Astrocyte (in vitro differentiated cells and primary cell): ENCODE results near the gene RBM47. TPM values are rescaled to one million over a fixed set of nuclear protein-coding genes. Genes with fewer than 3 reads are reported as not detected.

Experiments used
- DNase-seq: peaks from one replicate; pipeline ENCODE4 v3.0.0-alpha.2; 2010; ENCODE audit warnings: low read depth
- FAIRE-seq: peaks from 2 replicates; lab custom pipeline; 2011; peaks lifted over from hg19 to GRCh38; lab: Jason Lieb, UNC
- H2AFZ ChIP-seq: 2 replicates; pipeline ENCODE4 v1.6.0; 2012; ENCODE audit warnings: low read depth, low read length, inconsistent platforms
- H3K27ac ChIP-seq: 2 replicates; pipeline ENCODE4 v1.5.1; 2011; ENCODE audit warnings: low read depth, low read length, inconsistent platforms
- H3K27me3 ChIP-seq: 2 replicates; pipeline ENCODE4 v1.6.0; 2011; ENCODE audit warnings: low read length, inconsistent platforms; ENCODE audit not compliant: insufficient read depth
- H3K36me3 ChIP-seq: 2 replicates; pipeline ENCODE4 v1.5.1; 2011; ENCODE audit warnings: low read length, inconsistent platforms; ENCODE audit not compliant: insufficient read depth
- H3K4me1 ChIP-seq: 2 replicates; pipeline ENCODE4 v1.5.1; 2011; ENCODE audit warnings: low read length, inconsistent platforms; ENCODE audit not compliant: insufficient read depth
- H3K4me2 ChIP-seq: 2 replicates; pipeline ENCODE4 v1.6.0; 2012; ENCODE audit warnings: low read length, inconsistent platforms
- H3K4me3 ChIP-seq: 2 replicates; pipeline ENCODE4 v1.5.1; 2011; ENCODE audit warnings: low read depth, mild to moderate bottlenecking, low read length, inconsistent platforms; ENCODE audit not compliant: insufficient read depth
- H3K79me2 ChIP-seq: 2 replicates; pipeline ENCODE4 v1.6.0; 2012; ENCODE audit warnings: mild to moderate bottlenecking, low read length, inconsistent platforms; ENCODE audit not compliant: insufficient read depth
- H3K9ac ChIP-seq: 2 replicates; pipeline ENCODE4 v1.6.0; 2012; ENCODE audit warnings: mild to moderate bottlenecking, low read length, inconsistent platforms
- H3K9me3 ChIP-seq: 2 replicates; pipeline ENCODE4 v1.5.1; 2012; ENCODE audit warnings: low read depth, mild to moderate bottlenecking, low read length, inconsistent platforms; ENCODE audit not compliant: insufficient read depth
- H4K20me1 ChIP-seq: 2 replicates; pipeline ENCODE4 v1.6.0; 2012; ENCODE audit warnings: low read length, inconsistent platforms; ENCODE audit not compliant: insufficient read depth
- H3K27ac Mint-ChIP-seq: one replicate; pipeline ENCODE4 v1.8.0; 2021; ENCODE audit warnings: mild to moderate bottlenecking, mixed read lengths; ENCODE audit not compliant: unreplicated experiment
- H3K27me3 Mint-ChIP-seq: one replicate; pipeline ENCODE4 v1.8.0; 2021; ENCODE audit warnings: low read depth, mixed read lengths; ENCODE audit not compliant: unreplicated experiment
- H3K36me3 Mint-ChIP-seq: one replicate; pipeline ENCODE4 v1.8.0; 2021; ENCODE audit warnings: low read depth, mixed read lengths; ENCODE audit not compliant: unreplicated experiment
- H3K4me1 Mint-ChIP-seq: one replicate; pipeline ENCODE4 v1.8.0; 2021; ENCODE audit warnings: low read depth, mixed read lengths; ENCODE audit not compliant: unreplicated experiment
- H3K4me3 Mint-ChIP-seq: one replicate; pipeline ENCODE4 v1.8.0; 2021; ENCODE audit warnings: mild to moderate bottlenecking, moderate library complexity, mixed read lengths; ENCODE audit not compliant: unreplicated experiment
- H3K9me3 Mint-ChIP-seq: one replicate; pipeline ENCODE4 v1.8.0; 2021; ENCODE audit warnings: mild to moderate bottlenecking, mixed read lengths; ENCODE audit not compliant: unreplicated experiment
- EZH2 ChIP-seq: IDR thresholded peaks from 2 replicates; pipeline ENCODE4 v1.6.1; 2012; ENCODE audit warnings: mild to moderate bottlenecking, low read length, inconsistent platforms; ENCODE audit not compliant: insufficient read depth
- total RNA-seq: library from RNA; stranded (reverse); gene quantifications from 2 replicates; pipeline ENCODE4 v1.2.1, GENCODE V29; 2021
- TF ChIP-seq, protein P1 (sequence below): IDR thresholded peaks from 2 replicates; pipeline ENCODE4 v1.5.1; 2011; ENCODE audit warnings: low read depth, mild to moderate bottlenecking, inconsistent platforms, low read length, moderate library complexity; ENCODE audit not compliant: insufficient read depth

RBM47 gene
- total RNA-seq, 1 donor from 2014 or later: 2.9 TPM

DNA sequence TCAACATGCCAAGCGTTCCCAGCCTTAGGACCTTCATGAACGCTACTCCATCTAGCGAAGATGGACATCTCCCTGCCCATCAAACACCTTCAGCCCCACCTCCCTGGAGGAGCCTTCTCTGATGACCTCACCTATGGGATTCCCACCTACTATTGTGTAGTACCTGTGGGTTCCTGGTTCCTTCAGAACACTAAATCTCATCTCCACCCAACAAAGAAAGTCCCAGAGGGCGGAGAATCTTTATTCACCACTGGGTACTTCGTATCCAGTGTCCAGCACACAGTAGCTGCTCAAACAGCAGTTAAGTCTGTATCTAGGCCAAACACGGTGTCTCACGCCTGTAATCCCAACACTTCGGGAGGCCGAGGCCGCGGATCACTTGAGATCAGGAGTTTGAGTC, 10.1 kb downstream of the RBM47 start:
- Histone ChIP-seq H3K4me1 (peaks cover 11% of the 10 kb centered on the region), H3K27ac (no peak overlapping the region), H3K36me3 (no peaks in the 10 kb centered on the region), H3K9ac (no peak overlapping the region), H3K9me3 (no peaks in the 10 kb centered on the region), H3K4me2 (no peak overlapping the region), H4K20me1 (no peaks in the 10 kb centered on the region), H3K79me2 (no peaks in the 10 kb centered on the region), H3K27me3 (no peaks in the 10 kb centered on the region), H3K4me3 (no peak overlapping the region), H2AFZ (no peak overlapping the region)
- no peaks in the 10 kb centered on the region for H3K27me3 Mint-ChIP-seq
- no peak overlapping the region for H3K4me3 Mint-ChIP-seq
- no peaks in the 10 kb centered on the region for H3K9me3 Mint-ChIP-seq
- no peak for TF ChIP-seq EZH2
- TF ChIP-seq, protein P1, sequence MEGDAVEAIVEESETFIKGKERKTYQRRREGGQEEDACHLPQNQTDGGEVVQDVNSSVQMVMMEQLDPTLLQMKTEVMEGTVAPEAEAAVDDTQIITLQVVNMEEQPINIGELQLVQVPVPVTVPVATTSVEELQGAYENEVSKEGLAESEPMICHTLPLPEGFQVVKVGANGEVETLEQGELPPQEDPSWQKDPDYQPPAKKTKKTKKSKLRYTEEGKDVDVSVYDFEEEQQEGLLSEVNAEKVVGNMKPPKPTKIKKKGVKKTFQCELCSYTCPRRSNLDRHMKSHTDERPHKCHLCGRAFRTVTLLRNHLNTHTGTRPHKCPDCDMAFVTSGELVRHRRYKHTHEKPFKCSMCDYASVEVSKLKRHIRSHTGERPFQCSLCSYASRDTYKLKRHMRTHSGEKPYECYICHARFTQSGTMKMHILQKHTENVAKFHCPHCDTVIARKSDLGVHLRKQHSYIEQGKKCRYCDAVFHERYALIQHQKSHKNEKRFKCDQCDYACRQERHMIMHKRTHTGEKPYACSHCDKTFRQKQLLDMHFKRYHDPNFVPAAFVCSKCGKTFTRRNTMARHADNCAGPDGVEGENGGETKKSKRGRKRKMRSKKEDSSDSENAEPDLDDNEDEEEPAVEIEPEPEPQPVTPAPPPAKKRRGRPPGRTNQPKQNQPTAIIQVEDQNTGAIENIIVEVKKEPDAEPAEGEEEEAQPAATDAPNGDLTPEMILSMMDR: no peak
- no peaks in the 10 kb centered on the region for H3K36me3 Mint-ChIP-seq
- H3K4me1 Mint-ChIP-seq: peaks cover 13% of the 10 kb centered on the region
- no peak for FAIRE-seq
- DNase-seq: no peak
- H3K27ac Mint-ChIP-seq: no peak overlapping the region

DNA sequence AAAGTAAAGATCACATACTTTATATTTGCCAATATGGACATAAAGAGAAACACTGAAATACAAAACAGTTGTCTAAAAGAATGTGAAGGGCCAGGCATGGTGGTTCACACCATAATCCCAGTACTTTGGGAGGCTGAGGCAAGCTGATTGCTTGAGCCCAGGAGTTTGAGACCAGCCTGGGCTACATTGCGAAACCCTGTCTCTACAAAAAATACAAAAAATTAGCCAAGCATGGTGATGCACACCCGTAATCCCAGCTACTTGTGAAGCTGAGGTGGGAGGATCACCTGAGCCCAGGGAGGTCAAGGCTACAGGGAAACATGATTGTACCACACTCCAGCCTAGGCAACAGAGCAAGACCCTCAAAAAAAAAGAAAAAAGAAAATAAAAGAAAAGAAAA, 11.8 kb downstream of the RBM47 start:
- no peak overlapping the region for H2AFZ ChIP-seq
- H3K4me3 Mint-ChIP-seq: no peak overlapping the region
- no peaks in the 10 kb centered on the region for H3K27me3 Mint-ChIP-seq
- H3K4me3 ChIP-seq: no peak overlapping the region
- H3K4me1 Mint-ChIP-seq: peaks cover 13% of the 10 kb centered on the region
- no peak overlapping the region for H3K27ac ChIP-seq
- no peak overlapping the region for H3K4me2 ChIP-seq
- H3K9ac ChIP-seq: no peak overlapping the region
- no peaks in the 10 kb centered on the region for H3K79me2 ChIP-seq
- peaks cover 11% of the 10 kb centered on the region for H3K4me1 ChIP-seq
- no peak for TF ChIP-seq EZH2
- TF ChIP-seq, protein P1: no peak
- no peaks in the 10 kb centered on the region for H3K9me3 Mint-ChIP-seq
- FAIRE-seq: no peak
- no peaks in the 10 kb centered on the region for H3K36me3 Mint-ChIP-seq
- no peak overlapping the region for H3K27ac Mint-ChIP-seq
- H3K36me3 ChIP-seq: no peaks in the 10 kb centered on the region
- H3K9me3 ChIP-seq: no peaks in the 10 kb centered on the region
- H4K20me1 ChIP-seq: no peaks in the 10 kb centered on the region
- no peaks in the 10 kb centered on the region for H3K27me3 ChIP-seq
- no peak for DNase-seq

DNA sequence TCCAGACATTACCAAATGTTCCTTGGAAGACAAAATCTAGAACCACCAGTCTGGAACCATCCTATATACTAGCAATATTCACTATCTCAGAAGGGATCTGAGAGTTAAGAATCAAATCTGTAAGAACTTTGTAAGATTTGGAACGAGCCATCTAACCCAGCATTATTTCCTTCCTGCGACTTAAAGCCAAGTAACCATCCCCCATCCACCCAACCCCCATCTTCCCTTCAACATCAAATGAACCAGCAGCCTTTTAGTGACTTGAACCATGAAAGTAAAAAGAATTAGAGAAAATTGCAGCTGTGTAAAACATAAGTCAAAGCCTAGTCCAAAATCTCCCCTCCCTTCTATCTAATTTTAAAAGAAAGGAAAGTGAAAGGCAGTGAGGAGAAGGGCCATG, 15.6 kb downstream of the RBM47 start:
- Histone ChIP-seq H3K4me1 (no peaks in the 10 kb centered on the region), H3K9ac (no peak overlapping the region), H3K79me2 (no peaks in the 10 kb centered on the region), H2AFZ (no peak overlapping the region), H3K27me3 (no peaks in the 10 kb centered on the region), H3K36me3 (no peaks in the 10 kb centered on the region), H3K9me3 (no peaks in the 10 kb centered on the region), H4K20me1 (no peaks in the 10 kb centered on the region), H3K27ac (no peak overlapping the region), H3K4me3 (no peak overlapping the region), H3K4me2 (no peak overlapping the region)
- Mint-ChIP-seq H3K27me3 (no peaks in the 10 kb centered on the region), H3K9me3 (no peaks in the 10 kb centered on the region), H3K36me3 (no peaks in the 10 kb centered on the region), H3K4me3 (no peak overlapping the region), H3K27ac (no peak overlapping the region), H3K4me1 (no peaks in the 10 kb centered on the region)
- TF ChIP-seq, protein P1: no peak
- no peak for TF ChIP-seq EZH2
- FAIRE-seq: no peak
- DNase-seq: no peak
